Fibroblast of pulmonary artery (primary cell): Measurements from ENCODE around the gene CITED4.

Experiments
- DNase-seq: peaks from one replicate; pipeline ENCODE4 v3.0.0-alpha.2; 2010; ENCODE audit warnings: low read depth
- H3K4me3 ChIP-seq: replicated peaks from 2 replicates; pipeline ENCODE4 v1.5.1; 2011; ENCODE audit warnings: low read depth, mild to moderate bottlenecking, control low read depth, low read length, moderate library complexity
- CTCF ChIP-seq: IDR thresholded peaks from 2 replicates; pipeline ENCODE4 v1.5.1; 2011; ENCODE audit warnings: mild to moderate bottlenecking, control low read depth, low read length, inconsistent platforms; ENCODE audit errors: missing control alignments

Gene CITED4

GRCh38 chr1:40837601-40838000, 24.6 kb downstream of the CITED4 start:
- H3K4me3 ChIP-seq = no peak overlapping the region
- TF ChIP-seq CTCF = no peak
- no peak for DNase-seq

- no peak for TF ChIP-seq CTCF
- DNase-seq = no peak
- H3K4me3 ChIP-seq = no peak overlapping the region
Observed at GRCh38 chr1:40836283-40836682, 25.9 kb downstream of the CITED4 start.

- H3K4me3 ChIP-seq = no peak overlapping the region
- DNase-seq = no peak
- TF ChIP-seq CTCF = no peak
Observed at GRCh38 chr1:40834968-40835545, 27.1 kb downstream of the CITED4 start.

- no peak for TF ChIP-seq CTCF
- DNase-seq = no peak
- H3K4me3 ChIP-seq = no peak overlapping the region
Observed at GRCh38 chr1:40833979-40834378, 28.2 kb downstream of the CITED4 start.

GRCh38 chr1:40831001-40831732, 31.0 kb downstream of the CITED4 start:
- no peak for DNase-seq
- no peak for TF ChIP-seq CTCF

GRCh38 chr1:40830419-40830943, 31.7 kb downstream of the CITED4 start:
- no peak for DNase-seq
- no peak for TF ChIP-seq CTCF
- no peak overlapping the region for H3K4me3 ChIP-seq

More at GRCh38 chr1:40831001-40831732, 31.0 kb downstream of the CITED4 start:
- H3K4me3 ChIP-seq = no peak overlapping the region
